Endothelial cell of umbilical vein (primary cell): ENCODE results near the gene ARHGAP28. TPM values are rescaled to one million over a fixed set of nuclear protein-coding genes. Genes with fewer than 3 reads are reported as not detected.

Source experiments
- BruUV-seq: library from RNA; stranded (reverse); fragments of 400-500 nt; replicated peaks from 2 replicates; lab custom pipeline; 2021; lab: Mats Ljungman, UMichigan
- CTCF ChIA-PET: fragments of 300-600, 350-600 bp; sonication (Branson Sonifier 250); formaldehyde crosslinking; loops from one replicate; lab custom pipeline; 2021; ENCODE audit warnings: antibody characterized with exemption, inconsistent platforms; lab: Charles Lee
- POLR2A ChIA-PET: fragments of 300-600, 350-600 bp; sonication (Branson Sonifier 250); formaldehyde crosslinking; loops from one replicate; lab custom pipeline; 2021; ENCODE audit warnings: antibody characterized with exemption, inconsistent platforms; lab: Charles Lee
- DNase-seq: peaks from one replicate; pipeline ENCODE4 v3.0.0-alpha.2; 2011; ENCODE audit warnings: low read depth, low spot score
- FAIRE-seq: peaks from 2 replicates; lab custom pipeline; 2011; peaks lifted over from hg19 to GRCh38; lab: Jason Lieb, UNC
- H2AFZ ChIP-seq: 2 replicates; pipeline ENCODE4 v1.6.0; 2012; ENCODE audit warnings: low read depth, low read length, control low read depth, inconsistent platforms
- H3K27ac ChIP-seq: 2 replicates; pipeline ENCODE4 v1.5.1; 2011; ENCODE audit warnings: low read depth, mild to moderate bottlenecking, control low read depth, low read length, moderate library complexity; ENCODE audit not compliant: insufficient read depth
- H3K27me3 ChIP-seq, 2 experiments: 2 replicates each; pipeline versions ENCODE4 v1.6.0 to v1.6.1; 2011; ENCODE audit warnings: low read length in 2 of 2, mixed read lengths in 1 of 2; ENCODE audit not compliant: control insufficient read depth in 2 of 2, insufficient read depth in 2 of 2
- H3K36me3 ChIP-seq, 2 experiments: 2 replicates in 1 of 2; 3 replicates in 1 of 2; pipeline ENCODE4 v1.5.1; 2011; ENCODE audit warnings: low read length in 2 of 2, mild to moderate bottlenecking in 1 of 2, moderate library complexity in 1 of 2; ENCODE audit not compliant: control insufficient read depth in 2 of 2, insufficient read depth in 2 of 2; ENCODE audit errors: extremely low read depth in 1 of 2
- H3K4me1 ChIP-seq: 3 replicates; pipeline ENCODE4 v1.5.1; 2011; ENCODE audit warnings: mild to moderate bottlenecking, low read length; ENCODE audit not compliant: control insufficient read depth, insufficient read depth; ENCODE audit errors: extremely low read depth
- H3K4me2 ChIP-seq: 2 replicates; pipeline ENCODE4 v1.6.1; 2011; ENCODE audit warnings: low read length, control low read depth, mixed read lengths; ENCODE audit not compliant: insufficient read depth
- H3K4me3 ChIP-seq, 3 experiments: fragments of 200-600 bp in 1 of 3; sonication (generic), shearing (Covaris generic) in 1 of 3; replicated peaks in 1 of 3; 2 replicates each; pipeline ENCODE4 v1.5.1; 2011 to 2016; ENCODE audit warnings: control low read depth in 3 of 3, low read length in 3 of 3, mild to moderate bottlenecking in 2 of 3, inconsistent platforms in 1 of 3, low read depth in 1 of 3, moderate library complexity in 1 of 3; ENCODE audit not compliant: insufficient read depth in 1 of 3
- H3K79me2 ChIP-seq: 2 replicates; pipeline ENCODE4 v1.6.0; 2012; ENCODE audit warnings: low read length, inconsistent platforms; ENCODE audit not compliant: control insufficient read depth, insufficient read depth
- H3K9ac ChIP-seq: replicated peaks from 2 replicates; pipeline ENCODE3; 2011; ENCODE audit warnings: low read length, control low read depth; ENCODE audit not compliant: insufficient read depth; ENCODE audit errors: extremely low read depth
- H3K9me1 ChIP-seq: replicated peaks from 3 replicates; pipeline ENCODE4 v1.6.0; 2011; ENCODE audit warnings: mild to moderate bottlenecking, low read length; ENCODE audit not compliant: control insufficient read depth, insufficient read depth; ENCODE audit errors: extremely low read depth
- H3K9me3 ChIP-seq: replicated peaks from 2 replicates; pipeline ENCODE4 v1.5.1; 2012; ENCODE audit warnings: low read length, inconsistent platforms; ENCODE audit not compliant: control insufficient read depth, insufficient read depth
- H4K20me1 ChIP-seq: replicated peaks from 2 replicates; pipeline ENCODE3; 2011; ENCODE audit warnings: mild to moderate bottlenecking, low read length; ENCODE audit not compliant: control insufficient read depth, insufficient read depth; ENCODE audit errors: extremely low read depth
- CTCF ChIP-seq, 2 donors: IDR thresholded peaks; 1 replicate in 1 of 2; 2 replicates in 1 of 2; pipeline ENCODE4 v1.5.1; 2011; ENCODE audit warnings: low read length in 2 of 2, mild to moderate bottlenecking in 2 of 2, moderate library complexity in 2 of 2, control low read depth in 1 of 2, inconsistent platforms in 1 of 2, low read depth in 1 of 2; ENCODE audit not compliant: insufficient read depth in 1 of 2; ENCODE audit errors: extremely low read depth in 1 of 2
- EZH2 ChIP-seq: IDR thresholded peaks from 2 replicates; pipeline ENCODE4 v1.6.1; 2012; ENCODE audit warnings: borderline replicate concordance, low read depth, mild to moderate bottlenecking, moderate library complexity, low read length, inconsistent platforms; ENCODE audit not compliant: severe bottlenecking
- FOS ChIP-seq: IDR thresholded peaks from 2 replicates; pipeline ENCODE4 v1.6.1; 2011; ENCODE audit warnings: mild to moderate bottlenecking, low read length, moderate library complexity, borderline replicate concordance; ENCODE audit not compliant: insufficient read depth
- GATA2 ChIP-seq: IDR thresholded peaks from 2 replicates; pipeline ENCODE4 v1.7.0; 2011; ENCODE audit warnings: low read depth, mild to moderate bottlenecking, moderate library complexity, mixed read lengths, low read length; ENCODE audit not compliant: insufficient read length, insufficient read depth
- JUN ChIP-seq: IDR thresholded peaks from 2 replicates; pipeline ENCODE4 v1.6.1; 2011; ENCODE audit warnings: borderline replicate concordance, low read depth; ENCODE audit not compliant: insufficient read length, insufficient read depth
- MYC ChIP-seq: IDR thresholded peaks from one replicate; pipeline ENCODE4 v1.6.1; 2011; ENCODE audit warnings: mild to moderate bottlenecking, low read depth, low read length
- POLR2A ChIP-seq: IDR thresholded peaks from 2 replicates; pipeline ENCODE4 v1.6.1; 2012; ENCODE audit warnings: low read depth, mild to moderate bottlenecking, control low read depth, low read length
- POLR2AphosphoS5 ChIP-seq: IDR thresholded peaks from 2 replicates; pipeline ENCODE4 v1.6.1; 2012; ENCODE audit warnings: low read depth, mild to moderate bottlenecking, control low read depth, low read length, moderate library complexity; ENCODE audit not compliant: insufficient read depth
- dilution Hi-C: fragments of 300-500 bp; cut with MboI; formaldehyde crosslinking; loops from one replicate; pipeline ENCODE4 v1.15.0; 2019; ENCODE audit warnings: low sequenced_read_pairs; ENCODE audit not compliant: extremely low pct_ligation_motif_present
- intact Hi-C: fragments of 100-400 bp; cut with micrococcal nuclease; formaldehyde crosslinking; loops from one replicate; pipeline ENCODE4 v1.10.0; 2022
- polyA plus RNA-seq, 4 experiments: library from polyadenylated mRNA; depleted of rRNA in 3 of 4; stranded (reverse) in 3 of 4; unstranded in 1 of 4; fragments of >200 nt; gene quantifications; 2 replicates each; pipeline versions ENCODE4 v1.2.1 to v1.2.3, GENCODE V29; 2011 to 2012; ENCODE audit warnings: missing spikeins in 1 of 4
- total RNA-seq: library from RNA; stranded (reverse); gene quantifications from 2 replicates; pipeline ENCODE4 v1.2.3, GENCODE V29; 2021
- TF ChIP-seq, protein P1 (sequence below): IDR thresholded peaks from 2 replicates; pipeline ENCODE4 v1.6.1; 2011; ENCODE audit not compliant: insufficient read depth, insufficient read length

ARHGAP28 gene
- total and polyA plus RNA-seq, 2 donors (not counting 3 experiments of a cell fraction or from before 2014, with no cell fraction given): 3.8 to 23.4 TPM

DNA sequence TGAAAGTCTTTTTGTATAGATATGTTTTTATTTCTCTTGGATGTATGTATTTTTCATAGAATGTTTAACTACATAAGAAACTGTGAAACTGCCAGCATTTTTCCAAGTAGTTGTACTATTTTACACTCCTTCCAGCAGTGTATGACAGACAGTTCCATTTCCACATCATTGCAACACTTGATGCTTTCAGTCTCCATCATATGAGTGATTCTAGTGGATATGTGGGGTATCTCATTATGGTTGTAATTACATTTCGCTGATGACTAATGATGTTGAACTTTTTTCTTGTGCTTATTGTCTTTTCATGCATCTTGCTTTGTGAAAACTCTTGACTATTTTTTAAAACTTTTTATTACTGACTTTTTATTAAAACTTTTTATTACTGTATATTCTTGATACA is 101.4 kb downstream of the ARHGAP28 start:
- dilution Hi-C loops (no loop called here), intact Hi-C loops (no loop called here)
- Histone ChIP-seq H3K4me1 (no peaks in the 10 kb centered on the region), H3K27ac (no peak overlapping the region), H4K20me1 (no peaks in the 10 kb centered on the region), H2AFZ (no peak overlapping the region), H3K9me3 (no peaks in the 10 kb centered on the region), H3K79me2 (no peaks in the 10 kb centered on the region), H3K4me2 (no peak overlapping the region), H3K36me3 (no peaks in the 10 kb centered on the region), H3K4me3 (no peak overlapping the region), H3K27me3 (no peaks in the 10 kb centered on the region), H3K9ac (no peak overlapping the region), H3K9me1 (no peaks in the 10 kb centered on the region)
- POLR2A ChIA-PET: no interaction called here
- no TSS peak for BruUV-seq
- CTCF ChIA-PET: no interaction called here
- DNase-seq: no peak
- FAIRE-seq: no peak
- TF ChIP-seq FOS (no peak), POLR2AphosphoS5 (no peak), CTCF (IDR thresholded peaks at IDR 0.05; ENCODE audit: extremely low read depth in 1 of 2, insufficient read depth in 1 of 2, low read depth in 1 of 2, low read length in 2 of 2) (no peak), JUN (no peak), EZH2 (no peak), GATA2 (no peak), POLR2A (no peak), MYC (no peak)
- TF ChIP-seq, protein P1, sequence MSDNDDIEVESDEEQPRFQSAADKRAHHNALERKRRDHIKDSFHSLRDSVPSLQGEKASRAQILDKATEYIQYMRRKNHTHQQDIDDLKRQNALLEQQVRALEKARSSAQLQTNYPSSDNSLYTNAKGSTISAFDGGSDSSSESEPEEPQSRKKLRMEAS: no peak
